ENCODE measurements around the gene MPV17L2.
A peak's percentile ranks its signal among the peaks of the same experiment; 100 is the strongest.

Gene MPV17L2

GRCh38 chr19:18219911-18220631 lies 27.1 kb downstream of the MPV17L2 start:
- DNase-seq = no peak

GRCh38 chr19:18220632-18221275 lies 27.7 kb downstream of the MPV17L2 start:
- peak; percentile 76 for DNase-seq

- no peak for DNase-seq
These were observed 29.1 kb downstream of the MPV17L2 start for GRCh38 chr19:18221815-18222725.

GRCh38 chr19:18223860-18224524 lies 31.0 kb downstream of the MPV17L2 start:
- peak; percentile 94 for DNase-seq

GRCh38 chr19:18224525-18225354 lies 31.7 kb downstream of the MPV17L2 start:
- DNase-seq = peak; percentile 100

GRCh38 chr19:18225355-18225701 lies 32.3 kb downstream of the MPV17L2 start:
- DNase-seq = no peak

- DNase-seq = peak; percentile 69
These were observed 32.9 kb downstream of the MPV17L2 start, which contains the start of gene PDE4C for GRCh38 chr19:18225702-18226468. TSS of gene PDE4C (minus strand) at chr19:18226438. CDS start at chr19:18226415, 23 bp downstream.

- no peak for DNase-seq
These were observed 34.1 kb downstream of the MPV17L2 start for GRCh38 chr19:18226956-18227780.

GRCh38 chr19:18227781-18228271 lies 34.8 kb downstream of the MPV17L2 start:
- no peak for DNase-seq

- no peak for DNase-seq
These were observed 36.5 kb downstream of the MPV17L2 start for GRCh38 chr19:18229474-18229873.

GRCh38 chr19:18229915-18230314 lies 36.9 kb downstream of the MPV17L2 start:
- no peak for DNase-seq

- DNase-seq = no peak
These were observed 38.1 kb downstream of the MPV17L2 start for GRCh38 chr19:18230941-18231734.

- DNase-seq = peak; percentile 87
These were observed 38.8 kb downstream of the MPV17L2 start for GRCh38 chr19:18231775-18232174.

- DNase-seq = peak; percentile 93
These were observed 39.7 kb downstream of the MPV17L2 start for GRCh38 chr19:18232540-18233223.

- DNase-seq = peak; percentile 81
These were observed 40.3 kb downstream of the MPV17L2 start for GRCh38 chr19:18233224-18233825.

GRCh38 chr19:18234194-18234593 lies 41.2 kb downstream of the MPV17L2 start:
- DNase-seq = peak; percentile 88

GRCh38 chr19:18239303-18239702 lies 46.3 kb downstream of the MPV17L2 start:
- DNase-seq = no peak

GRCh38 chr19:18245297-18245696 lies 52.3 kb downstream of the MPV17L2 start:
- DNase-seq = no peak

All from NCI-H82 (cell line).